Glutamatergic neuron (in vitro differentiated cells): ENCODE results near the gene C1orf56. TPM values are rescaled to one million over a fixed set of nuclear protein-coding genes. Genes with fewer than 3 reads are reported as not detected.

Experiments used
- DNase-seq: peaks from one replicate; pipeline ENCODE4 v3.0.0; 2022
- H3K27ac Mint-ChIP-seq: one replicate; pipeline ENCODE4 v1.8.0; 2020; ENCODE audit warnings: mild to moderate bottlenecking, mixed read lengths, inconsistent platforms; ENCODE audit not compliant: unreplicated experiment
- H3K27me3 Mint-ChIP-seq: one replicate; pipeline ENCODE4 v1.8.0; 2020; ENCODE audit warnings: mild to moderate bottlenecking, moderate library complexity, mixed read lengths, inconsistent platforms; ENCODE audit not compliant: unreplicated experiment
- H3K36me3 Mint-ChIP-seq: one replicate; pipeline ENCODE4 v1.8.0; 2020; ENCODE audit warnings: mild to moderate bottlenecking, mixed read lengths, inconsistent platforms; ENCODE audit not compliant: unreplicated experiment
- H3K4me1 Mint-ChIP-seq: one replicate; pipeline ENCODE4 v1.8.0; 2020; ENCODE audit warnings: mild to moderate bottlenecking, low read depth, mixed read lengths, inconsistent platforms; ENCODE audit not compliant: unreplicated experiment
- H3K4me3 Mint-ChIP-seq: one replicate; pipeline ENCODE4 v1.8.0; 2020; ENCODE audit warnings: mild to moderate bottlenecking, mixed read lengths, inconsistent platforms; ENCODE audit not compliant: unreplicated experiment
- H3K9me3 Mint-ChIP-seq: one replicate; pipeline ENCODE4 v1.8.0; 2020; ENCODE audit warnings: mild to moderate bottlenecking, moderate library complexity, mixed read lengths, inconsistent platforms; ENCODE audit not compliant: unreplicated experiment
- CTCF ChIP-seq: fragments of 200-600 bp; sonication (generic); IDR thresholded peaks from one replicate; pipeline ENCODE4 v1.5.0; 2021; ENCODE audit not compliant: partially characterized antibody, unreplicated experiment
- total RNA-seq: library from RNA; stranded (reverse); fragmentation: NEBNext Ultra II Directional; extraction: Animal tissue kit (Norgen Biotek cat#: 25700); gene quantifications from one replicate; pipeline ENCODE4 v1.2.1, GENCODE V29; 2021; ENCODE audit not compliant: unreplicated experiment

C1orf56 gene
- total RNA-seq, 1 donor from 2014 or later = 1.8 TPM

GRCh38 chr1:151009674-151010345, 37.7 kb upstream of the C1orf56 start:
- H3K36me3 Mint-ChIP-seq = no peaks in the 10 kb centered on the region
- peaks cover 29% of the 10 kb centered on the region for H3K4me1 Mint-ChIP-seq
- no peak overlapping the region for H3K27ac Mint-ChIP-seq
- DNase-seq = no peak
- no peak for TF ChIP-seq CTCF
- peaks cover 7% of the 10 kb centered on the region for H3K9me3 Mint-ChIP-seq
- peak overlapping the region; percentile 99 for H3K4me3 Mint-ChIP-seq
- peaks cover 10% of the 10 kb centered on the region for H3K27me3 Mint-ChIP-seq

GRCh38 chr1:151010346-151010726, 37.2 kb upstream of the C1orf56 start:
- DNase-seq = no peak
- Mint-ChIP-seq H3K9me3 (peaks cover 7% of the 10 kb centered on the region), H3K4me1 (peaks cover 28% of the 10 kb centered on the region), H3K27me3 (peaks cover 10% of the 10 kb centered on the region), H3K36me3 (no peaks in the 10 kb centered on the region), H3K27ac (no peak overlapping the region), H3K4me3 (no peak overlapping the region)
- no peak for TF ChIP-seq CTCF

- DNase-seq = no peak
- Mint-ChIP-seq H3K27me3 (peaks cover 4% of the 10 kb centered on the region), H3K4me3 (no peak overlapping the region), H3K27ac (no peak overlapping the region), H3K36me3 (no peaks in the 10 kb centered on the region), H3K9me3 (peaks cover 7% of the 10 kb centered on the region), H3K4me1 (peaks cover 19% of the 10 kb centered on the region)
- no peak for TF ChIP-seq CTCF
Measured at GRCh38 chr1:151011154-151011850, 36.2 kb upstream of the C1orf56 start.

- H3K27me3 Mint-ChIP-seq = peaks cover 2% of the 10 kb centered on the region
- H3K9me3 Mint-ChIP-seq = no peaks in the 10 kb centered on the region
- no peak for TF ChIP-seq CTCF
- H3K4me3 Mint-ChIP-seq = no peak overlapping the region
- no peak for DNase-seq
- H3K27ac Mint-ChIP-seq = peak overlapping the region; percentile 44
- peaks cover 6% of the 10 kb centered on the region for H3K4me1 Mint-ChIP-seq
- H3K36me3 Mint-ChIP-seq = no peaks in the 10 kb centered on the region
Measured at GRCh38 chr1:151012684-151013471, 34.7 kb upstream of the C1orf56 start.
